GM21723 (cell line): ENCODE data around the gene NDC80.

Source experiments
- ATAC-seq: cut with Tn5 transposase; IDR thresholded peaks from one replicate; pipeline ENCODE4 v1.9.1; 2021; ENCODE audit warnings: mild to moderate bottlenecking, moderate library complexity; ENCODE audit not compliant: unreplicated experiment

Gene NDC80

DNA sequence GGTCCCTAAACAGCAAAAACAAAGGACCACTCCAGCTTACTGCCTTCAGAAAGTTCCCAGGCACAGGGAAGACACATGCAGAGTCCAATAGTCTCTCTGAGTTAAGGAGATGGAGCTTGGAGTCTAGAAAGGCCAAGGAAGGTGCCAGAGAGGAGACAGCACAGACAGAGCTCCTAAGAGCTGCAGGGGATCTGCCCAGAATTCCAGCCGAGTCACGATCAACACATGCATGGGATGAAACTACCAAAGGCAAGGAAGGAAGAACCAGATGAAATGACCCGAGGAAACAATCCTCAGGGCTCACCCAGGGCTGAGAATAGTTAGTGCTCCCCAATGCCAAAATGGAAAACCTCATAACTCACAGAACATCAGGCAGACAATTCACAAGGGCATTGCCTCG, 15.5 kb upstream of the NDC80 start:
- ATAC-seq: no peak

DNA sequence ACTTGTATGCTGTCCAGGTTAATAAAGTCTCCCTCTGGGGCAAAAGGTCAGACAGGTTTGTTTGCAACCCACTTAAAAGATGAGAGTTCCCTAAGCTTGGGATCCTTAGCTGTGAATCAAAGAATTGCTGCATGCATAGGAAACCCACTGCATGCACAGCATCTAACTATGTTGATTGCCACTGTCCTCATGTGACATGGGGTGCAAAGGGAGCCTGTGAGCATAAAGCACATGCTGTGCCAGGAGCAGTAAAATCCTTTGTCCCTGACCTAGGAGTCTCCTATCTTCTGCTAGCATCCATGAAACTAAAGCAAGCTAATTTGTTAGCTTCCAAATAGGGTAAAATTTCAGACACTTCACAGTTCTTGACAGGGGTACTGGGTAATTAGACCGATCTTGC, 13.8 kb upstream of the NDC80 start:
- ATAC-seq: no peak

DNA sequence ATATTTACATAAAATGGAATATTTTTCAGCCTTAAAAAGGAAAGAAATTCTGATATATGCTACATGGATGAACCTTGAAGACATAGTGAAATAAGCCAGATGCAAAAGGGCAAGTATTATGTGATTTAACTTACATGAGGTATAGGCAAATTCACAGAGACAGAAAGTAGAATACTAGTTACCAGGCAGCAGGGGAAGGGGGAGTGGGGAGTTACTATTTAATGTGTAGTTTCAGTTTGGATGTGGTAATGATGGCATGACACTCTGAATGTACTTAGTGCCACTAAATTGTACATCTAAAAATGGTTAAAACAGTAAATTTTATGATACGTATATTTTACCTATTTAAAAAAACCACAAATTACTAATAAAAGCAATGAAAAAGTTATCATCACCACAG, 12.1 kb upstream of the NDC80 start:
- no peak for ATAC-seq

DNA sequence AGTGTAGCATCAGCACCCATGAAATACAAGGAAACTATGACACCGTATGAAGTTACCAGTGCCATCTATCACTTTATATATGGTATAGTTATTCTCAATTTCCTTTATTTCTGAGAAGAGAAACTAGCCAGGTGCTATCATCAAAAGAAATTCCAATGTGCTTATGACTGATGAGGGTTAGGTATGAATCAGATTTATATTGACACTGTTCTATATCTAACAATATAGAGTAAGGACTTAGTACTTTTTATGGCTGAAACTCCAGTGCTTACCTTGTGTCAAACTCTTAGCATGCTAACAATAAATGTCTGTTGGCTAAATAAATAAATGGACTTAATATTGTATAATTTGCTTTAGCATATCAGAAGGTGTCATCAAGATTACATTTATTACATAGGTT, 7.0 kb upstream of the NDC80 start:
- ATAC-seq: no peak

DNA sequence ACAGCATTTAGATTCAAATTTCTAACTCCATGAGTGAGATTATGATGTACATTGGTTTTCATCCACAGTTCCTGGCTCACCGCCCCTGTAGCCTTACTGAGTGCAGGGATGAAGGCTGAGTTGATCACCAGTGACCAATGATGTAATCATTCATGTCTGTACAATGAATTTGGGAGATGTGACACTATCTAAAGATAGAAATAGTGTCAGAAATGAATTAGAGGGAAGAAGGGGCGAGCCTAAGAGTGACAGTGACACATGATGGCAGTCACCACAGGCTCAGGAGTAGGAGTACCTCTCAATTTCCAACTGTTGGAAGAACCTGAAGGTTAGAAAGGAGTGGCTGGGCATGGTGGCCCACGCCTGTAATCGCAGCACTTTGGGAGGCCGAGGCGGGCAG, 3.2 kb upstream of the NDC80 start:
- no peak for ATAC-seq

DNA sequence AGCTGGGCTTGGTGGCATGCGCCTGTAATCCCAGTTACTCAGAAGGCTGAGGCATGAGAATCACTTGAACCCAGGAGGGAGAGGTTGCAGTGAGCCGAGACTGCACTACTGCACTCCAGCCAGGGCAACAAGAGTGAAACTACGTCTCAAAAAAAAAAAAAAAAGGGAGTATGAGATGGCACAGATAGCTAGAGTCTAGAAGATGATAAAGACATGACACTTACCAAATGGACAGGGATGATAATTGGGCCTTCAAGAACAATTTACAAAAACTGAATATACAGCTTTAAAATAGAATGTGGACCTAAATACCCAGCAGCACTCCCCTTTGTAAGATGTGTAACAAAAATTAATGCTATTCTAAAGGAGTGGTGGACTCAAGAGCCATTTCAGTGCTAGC, 2.8 kb upstream of the NDC80 start:
- no peak for ATAC-seq

DNA sequence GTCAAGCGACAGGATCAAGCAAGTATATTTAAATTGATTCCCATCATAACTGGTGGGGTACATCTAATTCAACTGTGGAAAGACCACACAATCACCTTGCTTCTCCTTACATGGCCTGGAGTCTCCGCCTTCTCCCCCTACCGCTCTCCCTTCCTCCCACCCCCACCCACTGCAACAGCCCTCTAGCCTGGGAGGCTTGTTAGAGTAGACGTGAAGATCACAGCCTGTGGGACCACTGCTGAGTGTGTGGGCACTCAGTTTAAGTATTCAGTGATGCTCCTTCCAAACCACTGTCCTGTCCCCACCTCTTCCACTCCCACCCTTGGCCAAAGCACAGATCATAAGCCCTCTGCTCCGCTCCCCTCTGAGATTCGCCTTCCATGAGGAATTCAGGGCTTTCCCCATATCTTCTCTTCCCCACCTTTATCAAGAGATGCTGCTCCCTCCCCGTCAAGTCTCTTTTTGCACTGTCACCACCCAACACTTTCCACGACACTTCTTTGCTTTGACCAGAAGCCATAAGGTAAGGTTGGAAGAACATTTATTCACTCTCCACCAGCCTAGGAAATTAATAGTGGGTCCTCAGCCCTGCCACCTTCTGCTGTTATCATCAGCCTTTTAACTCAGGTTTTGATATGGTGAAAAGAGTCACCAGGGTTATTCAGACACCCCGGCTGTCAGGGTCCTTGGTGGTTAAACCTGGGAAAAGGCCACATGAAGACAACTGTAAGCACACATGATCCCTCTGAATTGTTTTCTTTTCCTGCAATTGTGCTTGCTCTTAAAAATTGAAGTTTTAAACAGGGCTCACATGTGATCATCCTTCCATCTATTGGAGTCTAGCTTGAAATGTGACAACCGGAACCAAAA, 1.8 kb upstream of the NDC80 start:
- no peak for ATAC-seq

DNA sequence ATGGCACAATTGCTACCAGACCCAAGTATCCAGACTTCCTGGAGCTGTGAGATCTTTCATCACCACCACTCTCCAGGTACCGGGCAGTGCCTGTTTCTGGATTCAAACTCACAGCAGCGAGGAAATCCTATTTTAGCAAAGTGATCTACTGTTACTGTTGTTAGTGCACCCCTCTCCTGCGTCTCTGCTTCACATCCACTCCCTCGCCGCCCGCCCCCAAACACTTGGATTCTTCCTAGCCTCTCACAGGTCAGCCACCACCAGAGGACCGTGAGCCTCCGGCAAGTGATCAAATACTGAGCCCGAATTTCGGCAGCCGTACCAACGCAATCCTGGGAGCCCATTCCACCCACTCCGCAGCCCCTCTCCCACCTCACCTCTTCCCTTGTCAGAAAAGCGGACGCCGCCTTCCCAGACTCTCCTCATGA, 571 bp upstream of the NDC80 start:
- peak; percentile 62 for ATAC-seq

DNA sequence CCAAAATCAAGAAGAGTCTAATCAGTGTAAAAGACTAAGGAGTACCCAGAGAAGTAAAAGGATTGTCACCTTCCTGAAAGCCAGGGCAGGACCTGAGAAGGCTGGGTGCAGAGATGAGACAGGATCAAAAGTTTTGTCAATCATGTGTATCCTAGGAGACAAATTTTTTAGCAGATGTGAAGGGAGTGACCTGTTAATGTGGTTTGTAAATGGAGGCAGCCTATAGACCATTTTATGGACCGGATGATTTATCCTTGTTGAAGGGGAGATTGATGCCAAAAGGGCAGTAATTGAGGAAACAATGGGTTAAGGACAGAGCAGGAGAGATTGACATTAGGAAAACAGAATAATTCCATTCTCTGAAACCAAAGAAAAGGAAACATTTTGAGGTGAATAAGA, 813 bp downstream of the NDC80 start:
- peak; percentile 9 for ATAC-seq

DNA sequence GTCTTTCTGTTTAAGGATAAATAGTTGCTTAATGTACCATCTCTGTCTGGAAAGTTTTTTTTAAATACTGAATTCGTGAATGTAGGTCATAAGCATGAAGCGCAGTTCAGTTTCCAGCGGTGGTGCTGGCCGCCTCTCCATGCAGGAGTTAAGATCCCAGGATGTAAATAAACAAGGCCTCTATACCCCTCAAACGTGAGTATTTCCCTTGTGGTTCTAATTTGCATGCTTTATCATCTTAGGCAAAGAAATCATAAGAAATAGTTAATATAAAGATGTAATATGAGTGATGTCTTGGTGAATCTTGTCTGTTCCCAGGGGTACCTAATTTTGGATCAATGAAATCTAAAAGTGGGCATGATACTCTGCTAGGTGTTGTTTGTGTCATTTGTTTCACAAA, 1.5 kb downstream of the NDC80 start:
- ATAC-seq: no peak

DNA sequence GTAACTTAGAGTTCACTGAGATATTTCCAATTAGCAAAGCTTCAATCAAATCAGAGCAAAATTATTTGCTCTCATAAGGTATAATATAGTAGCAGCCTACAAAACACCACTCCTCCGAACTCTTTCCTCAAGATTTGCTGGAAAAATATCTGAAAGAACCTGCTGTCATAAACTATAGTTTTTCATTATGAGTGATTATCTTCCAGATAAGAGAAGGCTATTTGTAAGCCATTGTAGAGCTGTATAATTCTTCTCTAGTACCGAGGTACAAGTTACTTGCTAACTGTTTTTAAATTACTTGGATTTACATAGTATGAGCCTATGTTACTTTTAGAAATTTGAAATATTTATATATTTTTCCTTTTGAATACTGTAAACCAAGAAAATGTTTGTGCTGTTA, 2.1 kb downstream of the NDC80 start:
- ATAC-seq: no peak

DNA sequence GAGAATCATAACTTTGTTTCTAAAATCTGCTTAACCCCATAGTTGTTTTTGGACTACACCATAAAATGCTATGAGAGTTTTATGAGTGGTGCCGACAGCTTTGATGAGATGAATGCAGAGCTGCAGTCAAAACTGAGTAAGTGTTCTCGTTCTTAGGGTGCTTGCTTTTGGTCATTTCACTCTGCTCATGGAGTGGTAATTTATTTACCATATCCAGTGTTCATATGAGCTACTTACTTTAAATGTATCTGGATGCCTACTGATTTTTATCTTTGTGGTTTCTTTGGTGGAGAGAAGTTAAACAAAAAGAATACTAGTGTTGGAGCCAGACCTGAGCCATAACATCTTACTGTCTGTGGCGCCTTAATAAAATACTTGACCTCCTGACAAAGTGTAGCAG, 16.4 kb downstream of the NDC80 start:
- no peak for ATAC-seq

DNA sequence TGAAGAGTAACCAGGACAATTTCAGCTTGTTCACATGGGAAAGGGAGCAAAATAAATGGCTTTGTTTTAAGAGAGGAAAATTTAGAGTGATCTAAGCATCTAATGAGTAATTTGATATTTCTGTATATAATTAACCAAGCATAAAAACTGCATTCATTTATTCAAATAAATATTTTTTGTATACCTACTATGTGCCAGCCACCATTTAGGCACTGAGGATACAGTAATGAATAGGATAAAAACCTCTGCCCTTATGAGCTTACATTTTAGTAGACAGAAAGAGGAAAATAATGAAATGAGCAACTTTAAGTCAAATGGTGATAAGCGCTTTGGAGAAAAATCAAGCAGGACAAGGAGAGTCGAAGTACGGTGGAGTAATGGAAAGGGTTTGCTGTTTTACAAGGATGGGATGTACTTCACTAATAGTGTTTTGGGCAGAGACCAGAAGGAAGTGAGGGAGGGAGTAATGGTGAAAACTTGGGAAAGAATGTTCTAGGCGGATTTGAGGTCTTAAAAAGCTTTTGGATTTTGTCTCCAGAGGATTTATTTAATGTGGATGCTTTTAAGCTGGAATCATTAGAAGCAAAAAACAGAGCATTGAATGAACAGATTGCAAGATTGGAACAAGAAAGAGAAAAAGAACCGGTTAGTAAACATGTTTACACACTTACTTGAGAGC, 17.4 kb downstream of the NDC80 start:
- ATAC-seq: no peak

DNA sequence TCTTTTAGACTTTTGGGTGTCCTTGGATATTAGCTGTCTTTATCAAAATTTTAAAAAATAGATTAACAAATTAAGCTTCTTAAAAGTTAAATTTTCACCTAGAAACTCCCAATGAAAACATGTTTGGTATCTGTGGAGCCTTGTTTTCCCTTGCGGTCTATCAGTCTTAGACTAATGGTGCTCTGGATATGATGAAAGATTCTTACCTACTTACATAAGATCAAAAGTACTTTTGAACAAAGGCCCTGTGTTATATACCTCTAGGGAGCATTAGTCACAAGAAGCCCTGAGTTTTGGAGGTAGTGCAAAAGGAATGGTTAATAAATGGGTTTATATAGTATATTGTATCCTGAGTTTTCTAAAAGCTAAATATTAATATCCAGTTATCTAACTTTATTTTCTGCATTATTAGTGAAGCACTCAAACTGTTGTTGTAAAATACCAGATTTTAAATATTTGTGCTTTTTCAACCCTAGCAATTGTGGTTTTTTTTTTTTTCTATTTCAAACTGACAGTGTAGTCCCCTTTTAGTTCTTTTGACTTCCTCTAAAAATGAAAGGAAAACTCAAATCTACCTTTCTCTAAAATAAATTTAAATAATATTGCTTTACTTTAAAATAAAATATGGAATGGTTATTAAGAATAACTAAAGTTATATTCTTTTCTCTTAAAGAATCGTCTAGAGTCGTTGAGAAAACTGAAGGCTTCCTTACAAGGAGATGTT, 18.1 kb downstream of the NDC80 start:
- ATAC-seq: no peak

DNA sequence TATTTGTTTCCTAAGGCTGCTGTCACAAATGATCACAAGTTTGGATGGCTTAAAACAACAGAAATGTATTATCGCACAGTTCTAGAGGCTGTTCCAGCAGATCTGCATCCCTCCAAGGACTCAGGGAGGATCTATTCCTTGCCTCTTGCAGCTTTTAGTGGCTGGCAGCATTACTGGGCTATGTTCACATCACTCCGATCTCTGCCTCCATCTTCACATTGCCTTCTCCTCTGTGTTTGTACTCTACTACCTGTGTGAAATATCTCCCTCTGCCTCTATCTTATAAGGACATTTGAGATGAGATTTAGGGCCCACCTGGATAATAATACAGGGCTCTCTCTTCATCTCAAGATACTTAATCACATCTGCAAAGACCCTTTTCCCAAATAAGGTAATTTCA, 18.9 kb downstream of the NDC80 start:
- no peak for ATAC-seq

DNA sequence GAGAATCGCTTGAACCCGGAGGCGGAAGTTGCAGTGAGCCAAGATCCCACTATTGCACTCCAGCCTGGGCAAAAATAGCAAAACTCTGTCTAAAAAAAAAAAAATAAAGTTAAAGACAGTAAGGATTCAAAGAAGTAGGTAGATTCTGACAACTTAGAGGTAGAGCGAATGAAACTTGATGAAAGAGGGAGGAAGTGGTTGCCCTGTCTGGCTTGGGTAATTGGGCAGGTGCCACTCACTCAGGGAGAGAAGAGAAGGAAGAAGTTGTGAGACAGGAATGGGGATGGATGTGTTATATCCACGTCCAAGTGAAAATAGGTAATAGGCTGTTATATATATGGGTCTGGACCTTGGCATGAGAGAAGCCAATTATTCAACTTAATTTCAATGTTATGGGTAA, 26.3 kb downstream of the NDC80 start:
- ATAC-seq: no peak

DNA sequence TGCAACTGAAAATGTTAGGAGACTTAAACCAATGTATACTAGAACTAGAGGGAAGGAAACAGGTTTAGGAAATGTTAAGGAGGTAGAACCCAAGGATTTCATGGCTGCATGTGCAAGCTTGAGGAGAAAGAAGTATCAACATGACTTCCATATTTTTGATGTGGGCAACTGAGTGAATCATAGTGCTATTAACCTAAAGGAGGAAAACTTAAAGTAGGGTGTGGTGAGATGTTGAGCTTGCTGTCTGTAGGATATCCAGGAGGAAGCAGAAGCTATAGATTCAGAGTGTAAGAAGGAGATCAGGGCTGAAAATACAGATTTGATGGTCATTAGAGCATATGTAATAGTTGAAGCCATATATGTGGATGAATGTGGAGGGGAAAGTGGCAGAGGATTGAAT, 31.5 kb downstream of the NDC80 start:
- ATAC-seq: no peak

DNA sequence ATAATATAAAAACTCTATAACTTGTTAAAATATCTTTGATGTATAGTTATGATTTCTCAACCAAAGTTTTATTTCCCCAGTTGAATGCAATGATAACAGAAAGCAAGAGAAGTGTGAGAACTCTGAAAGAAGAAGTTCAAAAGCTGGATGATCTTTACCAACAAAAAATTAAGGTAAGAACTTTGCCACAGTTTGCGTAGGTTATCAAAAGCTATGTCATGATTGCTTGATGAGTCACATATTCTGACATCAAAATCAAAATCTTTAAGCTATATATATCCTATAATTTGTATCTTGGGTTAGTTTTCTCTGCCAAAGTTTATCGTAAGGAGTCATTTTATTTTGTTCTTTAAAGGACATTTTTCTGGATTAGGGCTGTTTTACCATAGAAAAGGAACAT, 35.0 kb downstream of the NDC80 start:
- ATAC-seq: no peak

DNA sequence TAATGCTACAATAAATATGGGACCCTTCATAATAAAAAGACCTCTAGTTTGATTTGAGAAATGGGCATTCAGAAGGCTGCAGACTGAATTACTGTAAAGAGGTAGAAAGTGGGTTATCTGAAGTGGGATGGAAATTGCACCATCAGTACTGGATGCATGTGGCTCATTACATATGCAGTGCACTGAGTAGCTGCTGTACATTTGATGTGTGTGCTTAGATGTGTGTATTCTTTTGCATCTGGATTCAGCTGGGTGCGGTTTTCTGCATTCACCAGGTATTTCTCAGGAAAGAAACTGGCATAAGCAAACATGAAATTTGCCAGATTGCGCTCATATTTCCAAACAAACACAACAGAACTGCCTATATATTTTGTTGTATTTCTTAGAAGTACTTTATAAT, 38.2 kb downstream of the NDC80 start:
- no peak for ATAC-seq

DNA sequence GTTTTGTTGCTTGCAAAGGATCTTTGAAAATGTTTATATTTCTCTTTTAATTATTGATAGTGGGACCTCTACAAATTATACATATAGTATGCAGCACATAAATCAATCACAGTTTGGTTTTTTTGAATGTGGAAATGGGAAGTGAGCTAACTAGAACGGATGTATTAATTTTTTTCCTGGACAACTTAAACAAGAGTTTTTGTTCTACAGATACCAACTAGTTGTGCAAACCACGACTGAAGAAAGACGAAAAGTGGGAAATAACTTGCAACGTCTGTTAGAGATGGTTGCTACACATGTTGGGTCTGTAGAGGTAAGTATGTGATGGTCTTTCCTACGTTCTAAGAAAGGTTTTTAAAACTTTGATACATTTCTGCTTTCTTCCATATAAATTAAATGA, 39.2 kb downstream of the NDC80 start:
- ATAC-seq: no peak

DNA sequence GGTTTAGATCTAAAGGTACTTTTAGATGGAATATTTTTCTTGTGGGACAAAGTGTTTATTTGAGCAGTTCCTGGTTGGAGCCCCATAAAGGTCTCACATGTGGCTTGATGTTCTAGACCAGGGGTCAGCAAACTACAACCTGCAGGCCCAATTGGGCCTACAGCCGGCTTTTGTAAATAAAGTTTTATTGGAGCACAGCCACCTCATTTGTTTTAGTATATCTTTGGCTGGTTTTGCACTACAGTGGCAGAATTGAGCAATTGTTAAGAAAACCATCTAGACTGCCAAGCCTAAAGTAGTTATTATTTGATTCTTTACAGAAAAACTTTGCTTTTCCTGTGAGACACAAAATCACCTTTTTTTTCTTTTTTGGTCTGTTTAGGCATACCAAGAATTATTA, 41.6 kb downstream of the NDC80 start:
- no peak for ATAC-seq
